ENCODE data around the gene ATXN3.
"Not testable (repeated sequence)": the region's sequence is repeated elsewhere in the genome, so short reads cannot be mapped to it uniquely, and the experiment has no call there.

ATXN3 gene

GRCh38 chr14:92058006-92058917, 48.1 kb downstream of the ATXN3 start:
- no peak for DNase-seq

DNA sequence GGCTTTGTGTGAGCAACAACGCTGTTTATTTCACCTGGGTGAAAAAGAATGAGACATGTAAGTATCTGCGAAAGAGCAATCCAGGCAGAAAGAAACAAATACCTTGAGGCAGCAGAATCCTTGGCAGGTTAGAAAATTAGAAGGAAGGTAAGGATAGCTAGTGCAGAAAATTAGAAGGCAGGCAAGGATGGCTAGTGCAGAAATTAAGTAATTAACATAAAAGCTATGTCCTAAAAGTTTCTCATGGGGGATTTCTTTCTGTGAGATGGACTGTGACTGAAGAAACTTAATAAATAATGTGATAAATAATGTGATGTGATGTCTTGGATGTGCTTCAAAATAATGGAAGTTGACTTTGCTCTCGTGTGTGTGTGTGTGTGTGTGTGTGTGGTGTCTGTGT, 56.6 kb downstream of the ATXN3 start:
- DNase-seq: no peak

GRCh38 chr14:92049221-92049620, 57.2 kb downstream of the ATXN3 start:
- not testable (repeated sequence) for DNase-seq

DNA sequence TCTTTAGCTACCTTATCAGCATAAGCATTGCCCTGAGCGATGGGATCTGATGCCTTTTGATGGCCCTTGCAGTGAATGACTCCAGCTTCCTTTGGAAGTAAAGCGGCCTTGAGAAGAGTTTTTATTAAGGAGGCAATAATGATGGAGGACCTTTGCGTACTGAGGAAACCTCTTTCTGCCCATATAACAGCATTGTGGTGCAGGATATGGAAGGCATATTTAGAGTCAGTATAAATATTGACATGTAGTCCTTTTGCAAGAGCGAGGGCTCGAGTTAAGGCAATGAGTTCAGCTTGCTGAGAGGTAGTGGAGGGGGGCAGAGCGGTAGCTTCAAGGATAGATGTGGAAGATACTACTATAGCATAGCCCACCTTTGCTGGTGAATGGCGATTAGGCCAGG, 60.5 kb downstream of the ATXN3 start:
- DNase-seq: not testable (repeated sequence)

DNA sequence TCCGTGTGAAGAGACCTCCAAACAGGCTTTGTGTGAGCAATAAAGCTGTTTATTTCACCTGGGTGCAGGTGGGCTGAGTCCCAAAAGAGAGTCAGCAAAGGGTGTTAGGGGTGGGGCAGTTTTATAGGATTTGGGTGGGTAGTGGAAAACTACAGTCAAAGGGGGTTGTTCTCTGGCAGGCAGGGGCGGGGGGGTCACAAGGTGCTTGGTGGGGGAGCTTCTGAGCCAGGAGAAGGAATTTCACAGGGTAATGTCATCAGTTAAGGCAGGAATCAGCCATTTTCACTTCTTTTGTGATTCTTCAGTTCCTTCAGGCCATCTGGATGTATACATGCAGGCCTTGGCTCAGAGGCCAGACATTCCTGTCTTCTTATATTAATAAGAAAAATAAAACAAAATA, 64.6 kb downstream of the ATXN3 start:
- not testable (repeated sequence) for DNase-seq

GRCh38 chr14:92041203-92041602, 65.2 kb downstream of the ATXN3 start:
- no peak for DNase-seq

DNA sequence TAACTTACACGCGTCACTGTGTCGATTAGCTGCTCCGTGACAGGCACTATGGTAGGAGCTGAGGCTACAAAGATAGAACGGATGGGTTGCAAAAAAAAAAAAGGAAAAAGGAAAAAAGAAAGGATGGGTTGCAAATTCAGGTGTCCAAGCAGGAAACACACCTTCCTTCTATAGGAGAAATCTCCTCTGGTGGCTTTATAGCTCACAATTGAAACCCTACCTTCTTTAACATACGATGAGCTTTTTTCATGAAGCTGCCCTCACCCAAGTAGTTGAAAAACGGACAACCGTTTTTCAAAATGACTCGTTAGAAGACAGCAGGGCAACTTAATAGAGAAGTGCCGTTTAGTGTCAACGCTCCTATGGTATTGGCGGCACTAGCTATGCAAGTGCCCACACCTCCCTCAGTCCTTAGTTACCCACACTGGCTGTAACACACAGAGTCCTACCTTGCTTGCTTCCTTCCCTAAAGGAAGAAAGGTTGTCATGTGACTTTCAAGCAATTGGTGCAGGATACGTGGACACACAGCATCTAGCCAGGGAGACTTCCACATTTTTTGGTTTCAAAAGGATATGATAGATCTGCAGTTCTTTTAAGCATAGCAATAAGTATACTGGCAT, 65.8 kb downstream of the ATXN3 start:
- no peak for DNase-seq

- peak; percentile 93 for DNase-seq
Measured at GRCh38 chr14:92039719-92040430, 66.5 kb downstream of the ATXN3 start, which contains the start of gene TRIP11. TSS of gene TRIP11 (minus strand) at chr14:92040059. CDS start at chr14:92039685, 374 bp downstream.

DNA sequence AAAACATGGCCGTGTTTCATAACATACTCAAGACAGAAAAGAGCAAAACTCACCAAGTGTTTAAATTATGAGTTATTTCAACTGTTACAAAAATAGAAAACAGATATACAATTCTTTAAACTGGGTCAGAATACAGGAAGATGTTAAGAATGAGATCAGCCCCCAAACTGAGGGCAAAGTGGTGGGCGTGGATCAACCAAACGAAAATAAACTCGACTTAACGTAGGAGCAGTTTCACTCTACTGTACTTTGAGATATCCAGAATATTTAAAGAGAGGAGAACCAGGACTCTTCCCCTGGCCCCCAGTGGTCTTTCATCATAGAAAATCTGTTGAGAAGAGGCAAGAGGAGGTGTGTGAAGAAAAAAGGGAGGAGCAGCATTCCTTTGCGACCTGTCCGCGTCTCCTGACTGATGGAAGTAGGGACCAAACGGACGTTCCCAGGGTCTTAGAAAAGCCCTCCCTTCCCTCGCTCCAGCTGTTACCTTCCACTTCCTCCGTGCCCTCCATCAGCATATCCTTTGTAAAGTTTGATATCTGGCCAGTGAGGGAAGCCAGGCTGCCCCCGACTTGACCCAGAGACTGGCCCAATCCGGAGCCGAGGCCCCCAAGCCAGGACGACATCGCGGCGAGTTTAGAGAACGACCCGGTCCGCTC, 67.2 kb downstream of the ATXN3 start:
- DNase-seq: peak; percentile 37

GRCh38 chr14:92037989-92038388, 68.4 kb downstream of the ATXN3 start:
- DNase-seq: no peak

GRCh38 chr14:92035890-92036289, 70.5 kb downstream of the ATXN3 start:
- no peak for DNase-seq

- DNase-seq: no peak
Measured at GRCh38 chr14:92033906-92034687, 72.3 kb downstream of the ATXN3 start.

DNA sequence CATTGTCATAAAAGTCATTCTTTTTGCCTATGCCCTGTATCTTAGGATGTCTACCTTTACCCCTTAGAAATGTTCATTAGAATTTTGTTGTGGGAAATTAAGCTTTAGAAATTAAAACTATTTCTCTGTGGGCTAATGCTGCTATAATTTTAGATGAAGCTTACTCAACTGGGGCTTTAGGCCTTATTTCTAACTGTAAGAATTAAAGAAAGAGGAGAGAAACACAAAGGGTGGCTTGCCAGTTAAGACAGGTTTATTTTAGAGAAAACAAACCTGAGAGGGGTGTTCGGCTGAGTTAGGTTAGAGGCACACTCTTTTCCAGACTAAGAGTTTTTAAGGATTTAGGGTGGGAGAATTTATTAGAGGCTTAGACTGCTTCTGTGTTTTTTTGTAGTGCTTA, 72.9 kb downstream of the ATXN3 start:
- no peak for DNase-seq

- no peak for DNase-seq
Measured at GRCh38 chr14:92026548-92027190, 79.7 kb downstream of the ATXN3 start.

- DNase-seq: no peak
Measured at GRCh38 chr14:92022036-92022435, 84.3 kb downstream of the ATXN3 start.

GRCh38 chr14:92021523-92021922, 84.9 kb downstream of the ATXN3 start:
- DNase-seq: no peak

- DNase-seq: no peak
Measured at GRCh38 chr14:92014040-92014439, 92.3 kb downstream of the ATXN3 start.

GRCh38 chr14:92012121-92012748, 94.1 kb downstream of the ATXN3 start:
- no peak for DNase-seq

- no peak for DNase-seq
Measured at GRCh38 chr14:92010644-92011043, 95.7 kb downstream of the ATXN3 start.

DNA sequence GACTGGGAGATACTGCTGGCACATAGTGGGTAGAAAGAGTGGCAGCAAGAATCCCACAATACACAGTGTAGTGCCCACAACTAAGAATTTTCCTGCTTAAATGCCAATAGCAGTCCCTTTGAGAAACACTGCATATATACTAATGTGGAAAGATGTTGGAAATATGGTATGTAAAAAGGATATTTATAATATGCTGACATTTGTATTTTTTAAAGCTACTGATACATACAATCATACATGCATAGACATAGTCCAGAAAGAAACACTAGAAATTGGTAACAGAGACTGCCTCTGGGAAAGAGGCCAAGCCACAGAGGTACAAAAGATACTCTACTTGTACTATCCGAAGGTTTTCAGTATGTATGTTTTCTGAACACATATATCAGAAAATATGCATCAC, 96.8 kb downstream of the ATXN3 start:
- DNase-seq: no peak
